Gastrocnemius medialis (tissue), 4 donors: ENCODE measurements around the gene TECR. TPM values are rescaled to one million over a fixed set of nuclear protein-coding genes. Genes with fewer than 3 reads are reported as not detected.
"Not testable (repeated sequence)": the region's sequence is repeated elsewhere in the genome, so short reads cannot be mapped to it uniquely, and the experiment has no call there.

Source experiments
- ATAC-seq, 2 donors: fragments of 150-250 bp; one replicate each; pipeline ENCODE4 v1.9.1; 2016
- DNase-seq, 2 donors: peaks; one replicate each; pipeline ENCODE4 v3.0.0-alpha.2; 2019
- H3K27ac ChIP-seq, 4 donors: fragments of 200-600 bp; sonication (generic); 1 replicate in 1 of 4; 2 replicates in 3 of 4; pipeline ENCODE4 v1.5.1; 2016 to 2018; ENCODE audit warnings: mild to moderate bottlenecking in 2 of 4, moderate library complexity in 1 of 4
- H3K27me3 ChIP-seq, 3 donors: fragments of 200-600 bp; sonication (generic) in 2 of 3; 1 replicate in 1 of 3; 2 replicates in 2 of 3; pipeline versions ENCODE4 v1.5.1 to v1.6.0; 2016 to 2019; ENCODE audit warnings: mild to moderate bottlenecking in 1 of 3, moderate library complexity in 1 of 3
- H3K36me3 ChIP-seq, 2 donors: fragments of 200-600 bp; sonication (generic) in 1 of 2; one replicate each; pipeline ENCODE4 v1.5.1; 2017 to 2018
- H3K4me1 ChIP-seq, 2 donors: fragments of 200-600 bp; sonication (generic) in 1 of 2; one replicate each; pipeline ENCODE4 v1.5.1; 2016 to 2017; ENCODE audit warnings: mild to moderate bottlenecking in 2 of 2
- H3K4me3 ChIP-seq, 4 donors: fragments of 200-600 bp; sonication (generic) in 3 of 4; 1 replicate in 1 of 4; 2 replicates in 3 of 4; pipeline ENCODE4 v1.5.1; 2016 to 2019; ENCODE audit warnings: mild to moderate bottlenecking in 2 of 4
- H3K9me3 ChIP-seq, 3 donors: fragments of 200-600 bp; sonication (generic) in 2 of 3; 1 replicate in 1 of 3; 2 replicates in 2 of 3; pipeline ENCODE4 v1.5.1; 2016 to 2019
- POLR2A ChIP-seq, 2 donors: fragments of 450-650 bp; IDR thresholded peaks; one replicate each; pipeline ENCODE4 v1.6.1; 2017; ENCODE audit warnings: antibody characterized with exemption in 2 of 2, mild to moderate bottlenecking in 2 of 2, moderate library complexity in 2 of 2
- in situ Hi-C, 4 donors: fragments of 200-750 bp; cut with MboI; loops; one replicate each; pipeline versions ENCODE4 v1.15.0 to v1.8.0; 2017; ENCODE audit warnings: low sequenced_read_pairs in 4 of 4
- intact Hi-C: fragments of 100-400 bp; cut with DNase I; formaldehyde crosslinking; loops from one replicate; pipeline ENCODE4 v1.15.1; 2023; ENCODE audit warnings: low total_unique reads
- microRNA counts, 2 donors: library from miRNA; unstranded; fragments of <30 nt; microRNA quantifications; one replicate each; lab custom pipeline; 2016
- microRNA-seq, 2 donors: library from miRNA; unstranded; fragments of <30 nt; microRNA quantifications; one replicate each; pipeline ENCODE4, GENCODE V29; 2016; ENCODE audit warnings: borderline replicate concordance in 2 of 2
- total RNA-seq, 4 donors: library from RNA; depleted of rRNA; stranded (reverse); fragments of >200 nt; gene quantifications; one replicate each; pipeline versions ENCODE4 v1.1.0 to v1.2.3, GENCODE V29; 2016
- TF ChIP-seq, protein P1 (sequence below), 5 experiments: fragments of 450-650 bp in 3 of 5; fragments of 200-600 bp in 2 of 5; sonication (generic) in 2 of 5; IDR thresholded peaks in 4 of 5; conservative IDR thresholded peaks in 1 of 5; 1 replicate in 4 of 5; 2 replicates in 1 of 5; pipeline ENCODE4 v1.5.1; 2016 to 2019; ENCODE audit warnings: antibody characterized with exemption in 5 of 5, mild to moderate bottlenecking in 3 of 5, moderate library complexity in 3 of 5

Gene TECR
- total RNA-seq, 4 donors from 2014 or later = 56.2 to 155 (median 113) TPM

DNA sequence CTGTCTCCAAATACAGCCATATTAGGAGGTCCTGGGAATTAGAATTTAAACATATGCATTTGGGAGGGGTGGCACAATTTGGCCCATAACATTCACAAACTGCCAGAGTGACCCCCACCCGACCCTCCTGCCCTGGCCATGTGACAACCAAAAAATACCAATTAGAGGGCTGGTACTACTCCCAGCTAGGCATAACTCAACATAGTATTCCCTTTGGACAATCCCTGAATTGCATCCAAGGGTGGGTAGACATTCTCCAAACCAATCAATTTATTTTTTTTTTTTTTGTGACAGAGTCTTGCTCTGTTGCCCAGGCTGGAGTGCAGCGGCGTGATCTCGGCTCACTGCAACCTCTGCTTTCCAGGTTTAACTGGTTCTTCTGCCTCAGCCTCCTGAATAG is 83.3 kb downstream of the TECR start:
- intact Hi-C loops (no loop called here), in situ Hi-C loops (no loop called here)
- no peaks in the 10 kb centered on the region for H3K4me1 ChIP-seq
- H3K4me3 ChIP-seq = no peak overlapping the region
- TF ChIP-seq POLR2A (IDR thresholded peaks at IDR 0.05) = no peak
- TF ChIP-seq, protein P1, sequence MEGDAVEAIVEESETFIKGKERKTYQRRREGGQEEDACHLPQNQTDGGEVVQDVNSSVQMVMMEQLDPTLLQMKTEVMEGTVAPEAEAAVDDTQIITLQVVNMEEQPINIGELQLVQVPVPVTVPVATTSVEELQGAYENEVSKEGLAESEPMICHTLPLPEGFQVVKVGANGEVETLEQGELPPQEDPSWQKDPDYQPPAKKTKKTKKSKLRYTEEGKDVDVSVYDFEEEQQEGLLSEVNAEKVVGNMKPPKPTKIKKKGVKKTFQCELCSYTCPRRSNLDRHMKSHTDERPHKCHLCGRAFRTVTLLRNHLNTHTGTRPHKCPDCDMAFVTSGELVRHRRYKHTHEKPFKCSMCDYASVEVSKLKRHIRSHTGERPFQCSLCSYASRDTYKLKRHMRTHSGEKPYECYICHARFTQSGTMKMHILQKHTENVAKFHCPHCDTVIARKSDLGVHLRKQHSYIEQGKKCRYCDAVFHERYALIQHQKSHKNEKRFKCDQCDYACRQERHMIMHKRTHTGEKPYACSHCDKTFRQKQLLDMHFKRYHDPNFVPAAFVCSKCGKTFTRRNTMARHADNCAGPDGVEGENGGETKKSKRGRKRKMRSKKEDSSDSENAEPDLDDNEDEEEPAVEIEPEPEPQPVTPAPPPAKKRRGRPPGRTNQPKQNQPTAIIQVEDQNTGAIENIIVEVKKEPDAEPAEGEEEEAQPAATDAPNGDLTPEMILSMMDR (IDR thresholded peaks at IDR 0.05 in 4 of 5, conservative IDR thresholded peaks at IDR 0.05 in 1 of 5) = no peak
- ATAC-seq (no peak), DNase-seq (no peak)
- no peaks in the 10 kb centered on the region for H3K36me3 ChIP-seq
- no peak overlapping the region for H3K27ac ChIP-seq
- H3K27me3 ChIP-seq = no peaks in the 10 kb centered on the region
- no peaks in the 10 kb centered on the region for H3K9me3 ChIP-seq

DNA sequence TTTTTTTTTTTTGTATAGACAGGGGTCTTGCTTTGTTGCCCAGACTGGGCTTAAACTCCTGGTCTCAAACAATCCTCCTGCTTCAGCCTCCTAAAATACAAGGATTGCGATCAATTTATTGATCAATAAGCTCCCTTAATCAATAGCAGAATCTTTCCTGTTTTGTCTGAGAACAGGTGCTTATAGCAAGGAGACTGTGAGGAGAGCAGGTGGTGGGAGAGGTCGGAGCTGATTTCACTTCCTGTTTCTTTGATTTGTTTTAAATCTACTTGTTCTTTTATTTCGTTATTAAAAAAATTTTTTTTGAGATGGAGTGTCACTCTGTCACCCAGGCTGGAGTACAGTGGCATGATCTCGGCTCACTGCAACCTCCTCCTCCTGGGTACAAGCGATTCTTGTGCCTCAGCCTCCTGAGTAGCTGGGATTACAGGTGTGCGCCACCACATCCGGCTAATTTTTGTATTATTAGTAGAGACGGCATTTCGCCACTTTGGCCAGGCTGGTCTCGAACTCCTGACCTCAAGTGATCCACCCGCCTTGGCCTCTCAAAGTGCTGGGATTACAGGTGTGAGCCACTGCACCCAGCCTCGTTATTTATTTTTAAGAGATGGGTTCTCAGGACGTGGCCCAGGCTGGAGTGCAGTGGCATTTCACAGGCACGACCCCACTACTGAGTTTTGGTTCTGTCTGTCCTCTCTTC is 84.2 kb downstream of the TECR start:
- intact Hi-C loops, H3K9me3 ChIP-seq, H3K4me1 ChIP-seq, H3K4me3 ChIP-seq, ATAC-seq, H3K36me3 ChIP-seq, H3K27me3 ChIP-seq, H3K27ac ChIP-seq, in situ Hi-C loops, DNase-seq: not testable (repeated sequence)

DNA sequence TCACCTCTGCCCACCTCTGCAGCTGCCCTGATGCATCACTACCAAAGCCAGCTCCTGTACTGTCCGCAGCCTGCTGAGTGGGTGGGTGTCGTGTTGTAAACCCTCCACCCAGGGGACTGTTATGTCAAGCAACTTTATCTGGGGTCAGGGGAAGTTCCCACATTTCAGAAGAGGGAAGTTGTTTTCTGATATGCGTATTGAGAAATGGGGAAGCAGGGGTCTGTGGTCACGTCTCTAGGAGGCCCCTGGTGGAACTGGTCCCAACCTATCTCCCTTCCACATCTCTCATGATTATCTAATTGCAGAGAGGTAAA is 84.7 kb downstream of the TECR start:
- intact Hi-C loops = no loop called here
- TF ChIP-seq POLR2A (IDR thresholded peaks at IDR 0.05) = no peak
- TF ChIP-seq, protein P1 (IDR thresholded peaks at IDR 0.05 in 4 of 5, conservative IDR thresholded peaks at IDR 0.05 in 1 of 5) = no peak
- in situ Hi-C loops = no loop called here
- Histone ChIP-seq H3K27ac (no peak overlapping the region), H3K36me3 (no peaks in the 10 kb centered on the region), H3K4me1 (no peaks in the 10 kb centered on the region), H3K27me3 (no peaks in the 10 kb centered on the region), H3K4me3 (no peak overlapping the region), H3K9me3 (no peaks in the 10 kb centered on the region)
- DNase-seq (no peak), ATAC-seq (no peak)

MicroRNAs encoded within 50 kb of the gene (microRNA counts, 767-probe panel; counts per million panel counts)
- microRNA hsa-miR-639 (lab: Ali Mortazavi, UCI) = 356 to 448 counts per million in 2 donors

Small RNAs within 50 kb of the gene (microRNA-seq; reads per million reads assigned to microRNA genes)
- gene MIR639 = 0.85 to 1.2 reads per million in 2 donors

Other genes starting within 250 kb of the TECR start
- 10 to 100 TPM; 22.4 to 49.5 (median 32.6) TPM for gene ADGRE5, start 148.2 kb upstream of the TECR start, total RNA-seq
- gene DDX39A, start 110.3 kb upstream of the TECR start, total RNA-seq = 10 to 100 TPM; 23.9 to 59.2 (median 41.3) TPM
- 100 to 1,000 TPM in 1 of 4 donors, 10 to 100 TPM in 3; 52.1 to 130 (median 81.3) TPM for gene PKN1, start 96.3 kb upstream of the TECR start, total RNA-seq
- under 1 TPM in 1 of 4 donors, not detected in 3; 0.29 TPM for gene PTGER1, start 54.2 kb upstream of the TECR start, total RNA-seq
- 10 to 100 TPM; 18.4 to 70.3 (median 54.7) TPM for gene GIPC1, start 33.5 kb upstream of the TECR start, total RNA-seq
- gene DNAJB1, start 11.2 kb upstream of the TECR start, total RNA-seq = 10 to 100 TPM; 12.3 to 27.3 (median 16.6) TPM
- gene NDUFB7, start 42.5 kb downstream of the TECR start, total RNA-seq = 100 to 1,000 TPM; 344 to 756 (median 532) TPM
- gene CLEC17A, start 53.5 kb downstream of the TECR start, total RNA-seq = not detected
- not detected for gene ADGRE3, start 145.2 kb downstream of the TECR start, total RNA-seq
- gene ZNF333, start 160.5 kb downstream of the TECR start, total RNA-seq = 10 to 100 TPM in 3 of 4 donors, 1 to 10 TPM in 1; 4.6 to 12.7 (median 10.3) TPM
- gene ADGRE2, start 249.0 kb downstream of the TECR start, total RNA-seq = under 1 TPM; 0.05 to 0.40 (median 0.23) TPM